ENCODE measurements around the gene MAT2B. TPM values are rescaled to one million over a fixed set of nuclear protein-coding genes. Genes with fewer than 3 reads are reported as not detected.

The MAT2B gene
- polyA plus RNA-seq (ENCODE audit: low read depth in 6 of 6) = 100 to 1,000 TPM; 282 to 501 (median 341) TPM

GRCh38 chr5:163505368-163506094 lies at the start of gene MAT2B:
Gene MAT2B, plus strand, starts transcription at chr5:163505619. Its CDS starts 68 bp downstream, at chr5:163505687.
- Mint-ChIP-seq H3K27ac (peak within 1 kb of the TSS; percentile 97 to 100 (median 99)), H3K36me3 (no peaks in the 10 kb centered on the region), H3K4me3 (peak within 1 kb of the TSS; percentile 91 to 99 (median 98)), H3K9me3 (no peaks in the 10 kb centered on the region), H3K4me1 (peaks cover 42 to 49% (median 48%) of the 10 kb centered on the region in 3 donors), H3K27me3 (no peaks in the 10 kb centered on the region)
- peak; percentile 86 for ATAC-seq (ENCODE audit: low read depth in 2 of 2)
- DNase-seq = peak; percentile 96

GRCh38 chr5:163456029-163456589 lies 49.3 kb upstream of the MAT2B start:
- no peak for DNase-seq
- Mint-ChIP-seq H3K27me3 (no peaks in the 10 kb centered on the region), H3K4me1 (peaks cover 14 to 25% (median 22%) of the 10 kb centered on the region in 3 donors), H3K36me3 (peaks cover 15 to 19% of the 10 kb centered on the region in 2 donors), H3K4me3 (peak overlapping the region in 1 of 8 donors; percentile 36), H3K27ac (no peak overlapping the region), H3K9me3 (no peaks in the 10 kb centered on the region)
- no peak for ATAC-seq (ENCODE audit: low read depth in 2 of 2)

GRCh38 chr5:163456840-163457239 lies 48.6 kb upstream of the MAT2B start:
- Mint-ChIP-seq H3K27me3 (no peaks in the 10 kb centered on the region), H3K36me3 (peaks cover 15 to 18% of the 10 kb centered on the region in 2 donors), H3K27ac (no peak overlapping the region), H3K4me1 (peaks cover 19 to 32% (median 24%) of the 10 kb centered on the region in 3 donors), H3K9me3 (no peaks in the 10 kb centered on the region), H3K4me3 (peak overlapping the region in 1 of 8 donors; percentile 41)
- DNase-seq = no peak
- ATAC-seq (ENCODE audit: low read depth in 2 of 2) = no peak

GRCh38 chr5:163458778-163459385 lies 46.5 kb upstream of the MAT2B start:
- peaks cover 19 to 32% (median 25%) of the 10 kb centered on the region in 3 donors for H3K4me1 Mint-ChIP-seq

GRCh38 chr5:163459462-163459818 lies 46.0 kb upstream of the MAT2B start:
- Mint-ChIP-seq H3K27me3 (no peaks in the 10 kb centered on the region), H3K27ac (peak overlapping the region; percentile 97 to 99 (median 99)), H3K4me3 (peak overlapping the region; percentile 93 to 99 (median 98)), H3K4me1 (peaks cover 19 to 32% (median 25%) of the 10 kb centered on the region in 3 donors), H3K9me3 (no peaks in the 10 kb centered on the region), H3K36me3 (peaks cover 14 to 15% of the 10 kb centered on the region in 2 donors)
- no peak for ATAC-seq (ENCODE audit: low read depth in 2 of 2)
- DNase-seq = no peak

More at GRCh38 chr5:163458778-163459385, 46.5 kb upstream of the MAT2B start:
- peak overlapping the region; percentile 97 to 99 (median 99) for H3K27ac Mint-ChIP-seq
- peak overlapping the region; percentile 93 to 99 (median 98) for H3K4me3 Mint-ChIP-seq
- no peaks in the 10 kb centered on the region for H3K9me3 Mint-ChIP-seq
- H3K27me3 Mint-ChIP-seq = no peaks in the 10 kb centered on the region
- DNase-seq (no peak), ATAC-seq (ENCODE audit: low read depth in 2 of 2) (no peak)
- H3K36me3 Mint-ChIP-seq = peaks cover 14 to 15% of the 10 kb centered on the region in 2 donors

GRCh38 chr5:163459819-163460561 lies 45.4 kb upstream of the MAT2B start, which contains the start of gene NUDCD2:
Gene NUDCD2, minus strand, starts transcription at chr5:163460102. Its CDS starts 52 bp downstream, at chr5:163460050.
- Mint-ChIP-seq H3K9me3 (no peaks in the 10 kb centered on the region), H3K4me3 (peak within 1 kb of the TSS; percentile 93 to 99 (median 98)), H3K4me1 (peaks cover 19 to 29% (median 25%) of the 10 kb centered on the region in 3 donors), H3K36me3 (peaks cover 8 to 11% of the 10 kb centered on the region in 2 donors), H3K27ac (peak within 1 kb of the TSS; percentile 97 to 99 (median 99)), H3K27me3 (no peaks in the 10 kb centered on the region)
- DNase-seq = peak; percentile 96
- peak; percentile 79 to 82 for ATAC-seq (ENCODE audit: low read depth in 2 of 2)

- no peaks in the 10 kb centered on the region for H3K27me3 Mint-ChIP-seq
- no peak for ATAC-seq (ENCODE audit: low read depth in 2 of 2)
- H3K36me3 Mint-ChIP-seq = peaks cover 3 to 4% of the 10 kb centered on the region in 2 donors
- DNase-seq = no peak
- peak within 1 kb of the TSS; percentile 93 to 99 (median 98) for H3K4me3 Mint-ChIP-seq
- H3K27ac Mint-ChIP-seq = peak within 1 kb of the TSS; percentile 97 to 99 (median 99)
- H3K9me3 Mint-ChIP-seq = no peaks in the 10 kb centered on the region
- H3K4me1 Mint-ChIP-seq = peaks cover 19 to 29% (median 24%) of the 10 kb centered on the region in 3 donors
Measured at GRCh38 chr5:163460562-163461171, 44.8 kb upstream of the MAT2B start, which contains the start of gene HMMR. Gene HMMR, plus strand, starts transcription at chr5:163460632. Its CDS starts 61 bp downstream, at chr5:163460693.

GRCh38 chr5:163463063-163463435 lies 42.4 kb upstream of the MAT2B start:
- ATAC-seq (ENCODE audit: low read depth in 2 of 2) (no peak), DNase-seq (no peak)
- Mint-ChIP-seq H3K27me3 (no peaks in the 10 kb centered on the region), H3K4me3 (peak overlapping the region in 1 of 8 donors; percentile 93), H3K9me3 (no peaks in the 10 kb centered on the region), H3K36me3 (no peaks in the 10 kb centered on the region), H3K4me1 (peaks cover 17 to 23% (median 19%) of the 10 kb centered on the region in 3 donors), H3K27ac (no peak overlapping the region)

- ATAC-seq (ENCODE audit: low read depth in 2 of 2) (no peak), DNase-seq (no peak)
- Mint-ChIP-seq H3K4me1 (no peaks in the 10 kb centered on the region), H3K9me3 (no peaks in the 10 kb centered on the region), H3K36me3 (no peaks in the 10 kb centered on the region), H3K27ac (peak overlapping the region in 1 of 6 donors; percentile 39), H3K4me3 (no peak overlapping the region), H3K27me3 (no peaks in the 10 kb centered on the region)
Measured at GRCh38 chr5:163467682-163468081, 37.7 kb upstream of the MAT2B start.

GRCh38 chr5:163473635-163474243 lies 31.7 kb upstream of the MAT2B start:
- Mint-ChIP-seq H3K4me1 (no peaks in the 10 kb centered on the region), H3K27ac (no peak overlapping the region), H3K36me3 (no peaks in the 10 kb centered on the region), H3K27me3 (no peaks in the 10 kb centered on the region), H3K4me3 (no peak overlapping the region), H3K9me3 (peaks cover 0 to 3% (median 0%) of the 10 kb centered on the region in 7 donors)
- DNase-seq (peak; percentile 6), ATAC-seq (ENCODE audit: low read depth in 2 of 2) (peak; percentile 45 to 76)

- H3K27ac Mint-ChIP-seq = no peak overlapping the region
- H3K27me3 Mint-ChIP-seq = no peaks in the 10 kb centered on the region
- ATAC-seq (ENCODE audit: low read depth in 2 of 2) (no peak), DNase-seq (no peak)
- H3K9me3 Mint-ChIP-seq = peaks cover 0 to 3% (median 0%) of the 10 kb centered on the region in 7 donors
- no peak overlapping the region for H3K4me3 Mint-ChIP-seq
- H3K4me1 Mint-ChIP-seq = no peaks in the 10 kb centered on the region
- H3K36me3 Mint-ChIP-seq = no peaks in the 10 kb centered on the region
Measured at GRCh38 chr5:163475411-163475810, 30.0 kb upstream of the MAT2B start.
